GM18508 (cell line): ENCODE measurements around the gene LAD1.

Experiments
- ATAC-seq: cut with Tn5 transposase; IDR thresholded peaks from one replicate; pipeline ENCODE4 v1.9.1; 2021; ENCODE audit warnings: moderate number of reproducible peaks; ENCODE audit not compliant: insufficient read depth, unreplicated experiment

Gene LAD1, protein sequence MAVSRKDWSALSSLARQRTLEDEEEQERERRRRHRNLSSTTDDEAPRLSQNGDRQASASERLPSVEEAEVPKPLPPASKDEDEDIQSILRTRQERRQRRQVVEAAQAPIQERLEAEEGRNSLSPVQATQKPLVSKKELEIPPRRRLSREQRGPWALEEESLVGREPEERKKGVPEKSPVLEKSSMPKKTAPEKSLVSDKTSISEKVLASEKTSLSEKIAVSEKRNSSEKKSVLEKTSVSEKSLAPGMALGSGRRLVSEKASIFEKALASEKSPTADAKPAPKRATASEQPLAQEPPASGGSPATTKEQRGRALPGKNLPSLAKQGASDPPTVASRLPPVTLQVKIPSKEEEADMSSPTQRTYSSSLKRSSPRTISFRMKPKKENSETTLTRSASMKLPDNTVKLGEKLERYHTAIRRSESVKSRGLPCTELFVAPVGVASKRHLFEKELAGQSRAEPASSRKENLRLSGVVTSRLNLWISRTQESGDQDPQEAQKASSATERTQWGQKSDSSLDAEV

DNA sequence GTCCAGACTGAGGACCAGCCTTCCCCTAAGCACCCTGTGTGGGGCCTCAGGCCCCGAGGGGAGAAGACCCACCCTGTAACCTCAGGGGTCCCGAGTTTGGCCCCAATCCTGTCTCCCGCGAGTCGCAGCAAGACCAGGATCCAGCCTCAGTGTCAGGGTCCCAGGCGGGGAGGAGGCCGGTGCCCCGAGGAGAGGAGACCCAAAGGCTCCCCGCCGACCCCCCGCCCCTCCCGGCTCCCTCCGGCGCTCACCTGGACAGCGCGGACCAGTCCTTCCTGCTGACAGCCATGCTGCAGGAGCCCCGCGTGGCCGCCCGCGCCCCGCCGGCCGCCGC lies at the start of gene LAD1:
LAD1 (minus strand) TSS at position 307 of the 334 bp plus-strand sequence; CDS start at position 289, 18 bp downstream.
- no peak for ATAC-seq

DNA sequence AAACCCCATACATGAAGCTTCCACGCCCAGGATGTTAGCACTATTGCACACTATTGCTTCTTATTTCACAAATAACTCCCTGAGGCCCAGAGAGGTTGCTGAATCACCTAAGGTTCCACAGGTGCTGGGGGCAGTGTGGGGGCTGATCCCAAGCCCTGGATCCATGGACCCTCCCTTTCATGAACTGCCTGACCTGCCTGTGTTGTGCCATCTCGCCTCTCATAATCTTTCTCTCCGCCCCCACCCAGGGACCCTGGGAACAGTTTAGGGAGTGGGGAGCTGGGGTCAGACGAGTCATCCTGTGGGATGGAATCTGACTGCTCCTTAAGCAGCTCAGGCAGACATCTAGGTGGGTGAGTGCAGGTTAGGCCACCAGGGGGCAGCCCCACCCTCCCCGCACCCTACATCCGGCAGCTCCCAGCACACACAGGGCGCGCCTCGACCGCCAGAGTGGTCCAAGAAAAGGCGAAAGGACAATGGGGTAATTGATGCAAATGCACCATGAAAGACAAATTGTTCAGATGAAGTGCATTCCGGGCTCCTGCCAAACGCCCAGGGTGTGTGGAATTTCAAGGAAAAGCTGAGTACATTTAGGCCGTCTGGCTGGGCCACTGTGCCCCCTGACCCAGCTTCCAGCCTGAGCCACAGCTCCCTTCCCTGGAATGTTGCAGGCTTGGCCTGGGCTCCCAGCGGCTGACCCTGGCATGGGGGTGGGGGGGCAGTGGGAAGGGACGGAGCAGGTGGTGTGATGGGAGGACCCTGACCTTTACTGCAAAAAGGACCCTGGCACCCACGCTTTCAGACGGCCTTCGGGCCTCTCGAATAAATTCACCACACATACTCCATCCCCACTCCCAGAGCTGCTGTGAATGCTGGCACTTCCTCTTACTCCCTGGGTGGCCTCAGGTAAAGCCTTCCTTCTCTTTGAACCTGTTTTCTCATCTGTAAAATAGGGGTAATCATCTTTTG lies 49.1 kb upstream of the LAD1 start:
- ATAC-seq = no peak

DNA sequence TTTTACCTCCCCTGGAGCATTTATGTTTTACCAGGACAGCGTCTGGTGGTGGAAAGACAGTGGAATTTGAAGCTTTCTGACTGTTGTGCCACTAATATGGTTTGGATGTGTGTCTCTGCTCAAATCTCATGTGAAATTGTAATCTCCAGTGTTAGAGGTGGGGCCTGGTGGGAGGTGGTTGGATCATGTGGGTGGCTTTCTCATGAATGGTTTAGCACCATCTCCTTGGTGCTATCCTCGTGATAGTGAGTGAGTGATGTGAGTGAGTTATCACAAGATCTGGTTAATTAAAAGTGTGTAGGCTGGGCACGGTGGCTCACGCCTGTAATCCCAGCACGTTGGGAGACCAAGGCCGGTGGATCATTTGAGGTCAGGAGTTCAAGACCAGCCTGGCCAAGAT lies 46.2 kb upstream of the LAD1 start:
- no peak for ATAC-seq

DNA sequence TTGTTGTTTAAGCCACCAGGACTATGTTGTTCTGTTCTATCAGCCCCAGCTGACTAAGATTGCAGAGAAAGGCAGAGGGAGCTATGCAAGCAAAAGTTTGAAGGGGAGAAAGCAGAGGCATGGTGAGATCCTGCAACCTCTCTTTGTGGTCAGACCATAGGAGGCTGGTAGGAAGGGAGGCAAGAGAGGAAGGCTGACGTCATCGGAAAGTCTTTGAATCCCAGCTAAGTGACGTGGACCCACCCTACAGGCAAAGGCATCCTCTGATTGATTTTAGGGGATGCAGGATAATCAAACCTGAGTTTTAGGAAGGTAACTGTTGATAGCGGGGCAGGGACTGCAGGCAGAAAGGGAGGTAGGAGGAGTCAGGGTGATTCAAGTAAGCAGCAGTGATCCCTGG lies 45.7 kb upstream of the LAD1 start:
- ATAC-seq = no peak

DNA sequence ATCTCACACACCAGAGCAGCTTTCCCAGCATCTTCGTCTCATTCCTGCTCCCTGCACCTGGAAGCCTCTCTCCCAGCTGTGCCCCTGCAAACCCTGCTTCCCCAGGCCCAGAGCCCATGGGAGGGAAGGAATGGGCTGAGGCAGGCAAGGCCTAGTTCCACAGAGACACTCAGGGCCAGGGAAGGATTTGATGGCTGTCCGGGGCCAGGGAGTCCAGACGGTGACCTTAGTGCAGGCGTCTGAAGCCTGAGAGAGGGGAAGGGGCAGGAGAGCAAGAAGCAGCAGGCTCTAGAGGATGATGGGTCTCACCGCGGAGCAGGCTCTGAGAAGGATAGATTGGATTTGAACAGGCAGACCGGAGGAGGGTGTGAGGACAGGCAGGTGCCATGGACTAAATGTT lies 44.6 kb upstream of the LAD1 start:
- no peak for ATAC-seq

DNA sequence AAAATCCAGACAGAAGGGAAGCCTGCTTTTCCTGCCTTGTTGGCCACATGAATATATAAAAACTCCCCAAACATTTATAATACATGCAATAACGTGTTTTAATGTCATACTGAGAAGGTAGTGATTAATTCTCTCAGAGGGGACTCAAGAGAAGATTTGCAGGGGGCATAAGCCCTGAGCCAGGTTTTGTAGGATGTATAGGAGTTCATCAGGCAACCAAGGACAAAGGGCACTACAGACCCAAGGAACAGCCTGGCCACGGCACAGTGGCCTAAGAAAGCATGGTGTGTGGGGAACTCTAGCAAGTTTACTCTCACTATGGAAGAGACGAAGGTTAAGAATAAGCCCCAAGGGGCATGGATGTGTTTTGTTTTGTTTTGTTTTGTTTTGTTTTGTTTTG lies 37.8 kb upstream of the LAD1 start:
- ATAC-seq = no peak

DNA sequence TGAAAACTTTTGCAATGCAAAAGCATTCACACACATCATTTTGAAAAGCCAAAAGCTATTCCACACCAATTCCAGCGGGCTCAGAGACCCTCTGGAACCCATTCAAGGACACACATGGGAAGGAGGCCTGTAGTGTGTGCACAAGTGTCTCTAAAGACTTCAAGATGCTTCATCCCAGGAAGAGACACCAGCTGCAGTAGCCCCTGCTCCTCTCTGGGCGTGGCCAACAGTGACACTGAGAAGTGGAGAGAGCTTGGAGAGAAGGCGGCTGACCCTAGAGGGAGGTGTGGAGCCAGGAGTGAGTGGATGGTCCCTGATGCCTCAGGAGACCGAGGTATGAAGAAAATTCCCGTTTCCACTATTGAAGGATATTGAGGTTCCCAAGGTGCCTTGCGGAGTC lies 37.3 kb upstream of the LAD1 start:
- ATAC-seq = no peak

DNA sequence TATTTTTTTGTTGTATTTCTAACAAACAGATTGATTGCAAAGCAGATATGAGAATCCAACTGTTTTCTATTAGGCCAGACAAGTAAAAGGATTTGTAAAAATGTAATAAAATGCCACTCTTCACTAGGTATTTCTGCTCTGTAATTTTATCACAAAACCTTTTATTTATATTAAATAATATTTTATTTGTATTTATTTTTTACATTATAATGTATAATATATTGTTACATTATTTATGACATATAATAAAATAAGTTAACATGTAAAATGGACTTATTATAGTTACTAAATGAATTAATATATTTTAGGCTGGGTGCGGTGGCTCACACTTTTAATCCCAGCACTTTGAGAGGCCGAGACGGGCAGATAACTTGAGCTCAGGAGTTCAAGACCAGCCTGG lies 35.1 kb upstream of the LAD1 start:
- no peak for ATAC-seq

DNA sequence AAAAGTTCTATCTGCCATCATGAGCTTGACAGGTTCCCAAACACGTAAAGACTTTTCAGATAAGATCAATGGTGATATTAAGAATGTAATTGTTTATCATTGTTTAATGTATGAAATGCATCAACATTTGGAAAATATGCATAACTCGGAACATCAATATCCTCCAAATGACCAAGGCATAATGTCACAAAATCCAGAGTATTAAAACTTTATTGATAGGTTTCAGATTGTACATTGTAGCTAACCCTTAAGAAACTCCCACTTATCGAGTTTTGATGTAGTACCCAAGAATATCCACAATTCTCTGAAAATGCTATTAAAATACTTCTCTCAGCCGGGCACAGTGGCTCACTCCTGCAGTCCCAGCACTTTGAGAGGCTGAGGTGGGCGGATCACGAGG lies 34.5 kb upstream of the LAD1 start:
- ATAC-seq = no peak

DNA sequence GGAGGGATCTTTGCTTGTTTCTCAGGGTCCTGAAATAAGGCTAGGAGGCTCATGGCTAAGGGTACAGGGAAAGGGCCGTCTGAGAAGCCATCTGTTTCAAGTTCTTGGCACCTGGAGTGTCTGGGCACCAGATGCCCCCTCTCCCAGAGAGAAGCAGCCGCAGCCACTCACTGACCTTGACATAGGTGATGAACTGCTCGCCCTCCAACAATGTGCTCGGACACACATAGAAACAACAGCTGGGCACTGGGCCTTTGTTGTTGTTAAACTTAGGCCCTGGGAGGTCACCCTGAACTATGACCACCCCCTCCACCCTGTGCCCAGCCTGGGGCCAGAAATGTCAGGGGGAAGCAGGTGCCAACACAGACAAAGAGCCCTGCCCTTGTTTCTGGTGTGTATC lies 31.7 kb upstream of the LAD1 start:
- ATAC-seq = no peak

DNA sequence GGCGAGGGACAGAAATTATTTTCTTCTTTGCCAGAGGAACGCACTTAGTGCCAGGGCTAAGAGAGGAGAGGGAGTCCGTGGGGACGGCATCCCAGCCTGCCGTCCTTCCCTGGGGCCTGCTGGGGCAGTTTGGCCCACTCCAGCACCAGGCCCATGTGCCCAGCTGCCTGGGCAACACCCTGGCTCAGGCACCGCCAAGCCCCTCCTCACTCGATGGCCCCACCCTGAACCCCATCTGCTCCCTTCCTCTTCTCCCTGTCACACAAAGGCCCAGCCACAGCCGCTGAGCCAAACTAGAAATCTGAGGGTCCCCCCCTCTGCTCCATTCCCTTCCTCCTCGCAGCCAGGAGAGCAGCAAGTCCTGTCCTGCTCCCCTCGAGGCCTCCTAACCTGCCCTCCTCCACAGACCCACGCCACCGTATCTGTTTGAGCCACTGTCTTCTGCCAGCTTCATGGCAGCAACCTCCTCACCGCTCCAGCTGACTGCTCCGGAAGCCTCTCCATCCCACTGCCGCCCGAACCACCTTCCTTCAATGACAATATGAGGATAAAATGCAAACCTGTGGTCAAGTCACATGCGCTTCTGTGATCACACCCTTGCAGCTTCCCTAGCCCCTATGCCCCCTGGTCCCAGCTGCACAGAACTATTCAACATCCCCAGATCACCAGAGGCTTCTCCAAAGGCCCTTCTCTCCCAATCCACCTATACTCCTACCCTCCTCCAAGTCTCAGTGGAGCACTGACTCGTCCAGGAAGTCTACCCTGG lies 30.8 kb upstream of the LAD1 start:
- no peak for ATAC-seq

DNA sequence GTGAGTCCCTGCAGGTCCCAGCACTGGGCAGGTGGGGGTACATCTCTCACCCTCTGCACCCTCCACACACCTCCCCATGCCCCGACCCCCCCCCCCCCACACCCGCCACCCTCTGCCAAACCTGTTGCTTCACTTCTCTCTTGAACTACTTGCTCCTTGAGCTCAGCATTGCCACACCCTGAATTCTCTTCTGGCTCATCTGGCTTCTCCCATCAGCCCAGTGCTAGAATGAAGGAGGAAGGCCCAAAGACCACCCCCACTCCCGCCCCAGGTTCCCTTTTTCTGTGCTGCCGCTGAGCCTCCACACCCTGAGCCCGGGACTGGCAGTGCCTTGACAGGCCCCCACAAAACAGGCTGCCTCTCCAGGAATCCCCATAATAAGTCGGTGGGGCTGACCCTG lies 28.8 kb upstream of the LAD1 start:
- ATAC-seq = no peak

DNA sequence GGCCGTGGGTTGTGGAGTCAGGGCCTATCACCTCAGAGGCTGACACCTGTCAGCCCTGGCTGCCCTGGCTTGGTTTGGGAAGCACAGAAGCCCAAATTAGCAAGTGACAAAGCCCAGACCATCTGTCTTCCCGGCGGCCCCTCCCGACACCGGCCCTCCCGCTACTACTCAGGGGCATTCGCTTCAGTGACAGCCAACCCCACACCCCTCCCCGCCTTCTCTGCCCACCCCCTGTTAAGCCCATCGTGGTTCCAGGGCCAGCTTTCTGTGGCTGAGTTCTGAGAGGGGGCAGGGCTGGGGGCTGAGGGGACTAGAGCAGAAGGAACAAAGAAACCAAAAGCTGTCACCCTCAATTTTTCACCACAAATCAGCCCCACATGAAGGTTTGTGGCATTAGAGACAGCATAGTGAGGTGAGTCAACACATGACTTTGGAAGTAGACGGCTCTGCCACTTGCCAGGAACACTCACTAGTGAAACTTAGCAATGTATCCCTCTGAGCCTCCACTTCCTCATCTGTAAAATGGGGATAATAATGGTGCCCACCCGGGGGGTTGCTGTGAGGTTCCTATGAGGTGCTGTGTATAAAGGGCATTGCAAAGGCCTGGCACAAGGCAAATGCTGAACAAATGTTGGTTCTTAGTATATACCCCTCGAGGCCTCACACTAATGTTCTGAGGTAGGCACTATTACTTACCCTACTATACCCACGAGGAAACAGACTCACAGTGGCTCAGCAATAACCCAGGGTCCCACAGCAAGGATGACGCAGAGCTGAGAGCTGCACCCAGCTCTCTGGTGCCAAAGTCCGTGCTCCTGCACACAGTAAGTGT lies 27.6 kb upstream of the LAD1 start:
- no peak for ATAC-seq

DNA sequence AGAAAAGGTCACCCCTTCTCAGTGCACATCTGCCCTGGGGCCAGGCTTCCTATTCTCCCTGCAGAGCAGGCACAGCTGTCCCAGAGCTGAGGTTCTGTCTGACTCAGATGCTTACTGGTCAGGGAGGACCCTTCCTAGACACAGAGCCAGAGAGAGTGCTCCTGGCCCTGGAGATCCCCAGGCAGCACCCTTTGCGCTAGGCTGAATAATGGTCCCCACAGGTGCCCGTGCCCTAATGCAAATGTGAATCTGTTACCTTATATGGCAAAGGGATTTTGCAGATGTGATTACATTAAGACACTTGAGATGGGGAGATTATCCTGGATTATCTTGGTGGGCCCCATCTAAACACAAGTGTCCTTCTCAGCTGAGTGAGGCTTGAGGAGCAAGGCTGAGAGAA lies 25.0 kb upstream of the LAD1 start:
- ATAC-seq = no peak

DNA sequence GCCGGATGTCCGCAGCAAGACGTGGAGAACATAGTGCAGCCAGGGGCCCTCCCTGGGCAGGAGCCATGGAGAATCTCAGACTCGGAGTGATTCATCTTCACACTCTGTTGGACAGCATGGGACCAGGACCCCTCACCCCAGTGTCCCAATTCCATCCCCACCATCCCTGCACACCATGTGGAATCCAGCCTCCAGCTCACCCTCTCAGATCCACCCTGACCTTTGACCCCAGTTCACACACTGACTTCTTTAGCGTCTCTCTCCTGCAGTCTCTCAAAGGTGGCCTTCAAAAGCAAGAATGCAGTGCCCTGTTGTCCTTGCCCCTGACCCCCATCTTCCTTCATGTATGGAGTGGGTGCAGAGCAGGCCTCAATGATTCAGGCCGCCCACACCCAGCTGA lies 24.5 kb upstream of the LAD1 start:
- no peak for ATAC-seq

DNA sequence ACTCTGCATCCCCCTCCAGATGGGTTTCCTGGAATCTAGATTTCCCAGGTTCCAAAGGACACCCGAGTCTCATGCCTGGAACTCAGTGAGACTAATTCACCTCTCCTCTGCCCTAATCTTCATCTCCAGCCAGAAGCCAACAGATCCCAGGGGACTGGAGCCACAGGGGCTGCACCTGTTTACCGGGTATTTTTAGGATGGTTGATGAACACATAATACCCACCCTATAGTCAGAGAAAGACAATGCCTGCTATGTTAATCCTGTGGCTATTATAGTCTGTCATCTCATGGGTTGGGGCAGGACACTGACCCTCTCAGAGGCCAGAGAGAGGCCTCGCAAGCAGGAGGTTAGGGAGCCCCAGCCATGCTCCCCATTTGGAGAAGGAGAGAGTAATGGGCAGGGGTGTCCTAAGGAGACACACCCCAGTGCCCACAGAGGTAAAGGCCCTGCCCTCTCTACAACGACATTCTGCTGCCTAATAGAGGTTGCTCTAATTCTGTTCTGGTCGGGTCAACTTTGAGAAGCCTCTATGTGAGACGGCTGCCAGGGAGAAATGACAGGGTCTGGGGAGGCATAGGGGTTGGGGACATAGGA lies 23.4 kb upstream of the LAD1 start:
- ATAC-seq = no peak

DNA sequence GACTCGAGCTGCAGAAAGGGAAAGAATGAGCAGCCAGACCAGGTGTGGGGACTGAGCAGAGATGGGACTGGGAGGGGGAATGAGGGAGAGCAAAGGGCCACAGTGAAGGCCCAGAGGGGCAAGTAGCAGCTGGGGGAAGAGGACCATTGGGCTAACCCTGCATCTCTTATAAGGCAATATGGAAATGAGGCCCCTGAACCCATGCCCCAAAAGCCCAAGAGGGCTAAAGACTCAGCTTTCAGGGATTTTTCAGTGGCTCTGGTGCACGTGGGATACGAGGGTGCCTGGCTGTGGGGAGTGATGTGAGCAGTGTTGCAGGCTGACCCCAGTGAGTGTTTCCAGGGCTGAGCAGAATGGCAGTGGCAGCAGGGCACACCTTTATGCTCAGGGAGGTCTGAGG lies 22.9 kb upstream of the LAD1 start:
- no peak for ATAC-seq

DNA sequence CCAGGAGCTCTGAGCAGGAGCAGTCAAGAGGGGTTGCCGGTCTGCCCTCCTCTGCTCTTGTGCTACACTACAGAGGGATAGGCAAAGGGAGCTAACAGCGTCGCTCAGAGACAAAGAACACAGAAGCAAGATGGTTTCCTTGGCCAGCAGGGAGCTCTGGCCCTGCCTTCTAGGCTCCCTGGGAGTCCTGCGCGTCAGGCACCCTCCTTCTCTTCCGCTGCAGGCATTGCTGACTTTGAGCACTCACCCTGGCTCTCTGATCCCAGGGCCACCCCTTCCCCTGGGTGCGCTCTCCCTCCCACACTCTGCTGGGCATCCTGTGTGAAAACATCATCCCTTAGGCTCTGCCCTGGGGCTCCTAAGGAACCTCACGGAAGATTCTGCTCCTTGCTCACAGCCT lies 21.9 kb upstream of the LAD1 start:
- ATAC-seq = no peak

DNA sequence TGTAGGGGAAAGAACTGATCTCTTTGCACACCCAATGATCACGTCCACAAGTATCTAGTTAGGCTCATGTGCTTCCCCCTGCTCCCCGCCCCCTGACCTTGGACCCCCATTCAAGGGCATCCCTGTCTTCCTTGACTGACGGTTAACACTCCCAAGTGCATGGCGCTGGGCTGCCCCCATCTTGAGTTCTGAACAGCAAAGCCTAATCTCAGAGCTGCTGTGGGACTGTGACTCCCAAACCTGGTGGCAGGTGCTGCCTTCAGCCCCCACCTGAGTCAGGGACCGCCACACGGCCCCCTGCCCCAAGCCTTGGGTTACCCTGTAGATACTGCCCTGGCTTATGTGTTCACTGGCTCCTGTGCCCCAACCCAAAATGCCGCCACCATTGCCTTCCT lies 21.5 kb upstream of the LAD1 start:
- no peak for ATAC-seq
